Nephron (organoid): ENCODE measurements around the gene INSYN2B.
A peak's percentile ranks its signal among the peaks of the same experiment; 100 is the strongest.

ENCODE experiments used
- H3K27ac Mint-ChIP-seq, 3 experiments: 2 replicates each; pipeline ENCODE4 v1.8.0; 2020; ENCODE audit warnings: mixed read lengths in 3 of 3, mild to moderate bottlenecking in 2 of 3, moderate library complexity in 1 of 3
- H3K27me3 Mint-ChIP-seq: 2 replicates; pipeline ENCODE4 v1.8.0; 2021; ENCODE audit warnings: low read depth, mild to moderate bottlenecking, moderate library complexity, mixed read lengths
- H3K36me3 Mint-ChIP-seq: 2 replicates; pipeline ENCODE4 v1.8.0; 2020; ENCODE audit warnings: low read depth, mixed read lengths
- H3K4me1 Mint-ChIP-seq: 2 replicates; pipeline ENCODE4 v1.8.0; 2020; ENCODE audit warnings: mixed read lengths
- H3K4me3 Mint-ChIP-seq, 3 experiments: 2 replicates each; pipeline ENCODE4 v1.8.0; 2020; ENCODE audit warnings: mild to moderate bottlenecking in 3 of 3, mixed read lengths in 3 of 3, moderate library complexity in 2 of 3
- H3K9me3 Mint-ChIP-seq: 2 replicates; pipeline ENCODE4 v1.8.0; 2020; ENCODE audit warnings: mixed read lengths
- TF ChIP-seq, protein P1 (sequence below), 3 experiments: fragments of 200-600 bp; sonication (generic); IDR thresholded peaks; one replicate each; pipeline ENCODE4 v1.5.0; 2021; ENCODE audit warnings: antibody characterized with exemption in 3 of 3; ENCODE audit not compliant: unreplicated experiment in 3 of 3

INSYN2B gene

DNA sequence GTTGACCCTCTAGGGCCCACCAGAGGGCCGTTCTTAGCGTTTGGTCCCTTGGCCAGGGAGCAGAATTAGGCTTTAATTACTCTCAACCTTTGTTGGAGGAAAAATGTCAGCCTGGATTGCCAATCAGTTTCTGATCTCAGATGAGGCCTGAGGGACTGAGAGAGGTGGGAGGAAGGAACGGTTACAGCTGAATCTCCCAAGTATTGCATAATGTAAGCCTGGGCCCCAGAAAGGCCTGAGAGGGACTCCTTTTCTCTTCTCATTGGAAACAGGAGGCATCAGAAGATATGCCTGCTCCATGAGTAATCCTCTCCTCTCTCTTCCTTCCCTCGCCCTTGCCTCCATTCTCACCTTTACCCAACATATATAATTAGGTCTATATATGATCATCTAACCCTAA is 105.7 kb downstream of the INSYN2B start:
- Mint-ChIP-seq H3K4me1 (peaks cover 40% of the 10 kb centered on the region), H3K36me3 (no peaks in the 10 kb centered on the region), H3K27ac (peak overlapping the region; percentile 51 to 90 (median 59)), H3K9me3 (peaks cover 3% of the 10 kb centered on the region), H3K27me3 (peaks cover 24% of the 10 kb centered on the region), H3K4me3 (no peak overlapping the region)
- TF ChIP-seq, protein P1, sequence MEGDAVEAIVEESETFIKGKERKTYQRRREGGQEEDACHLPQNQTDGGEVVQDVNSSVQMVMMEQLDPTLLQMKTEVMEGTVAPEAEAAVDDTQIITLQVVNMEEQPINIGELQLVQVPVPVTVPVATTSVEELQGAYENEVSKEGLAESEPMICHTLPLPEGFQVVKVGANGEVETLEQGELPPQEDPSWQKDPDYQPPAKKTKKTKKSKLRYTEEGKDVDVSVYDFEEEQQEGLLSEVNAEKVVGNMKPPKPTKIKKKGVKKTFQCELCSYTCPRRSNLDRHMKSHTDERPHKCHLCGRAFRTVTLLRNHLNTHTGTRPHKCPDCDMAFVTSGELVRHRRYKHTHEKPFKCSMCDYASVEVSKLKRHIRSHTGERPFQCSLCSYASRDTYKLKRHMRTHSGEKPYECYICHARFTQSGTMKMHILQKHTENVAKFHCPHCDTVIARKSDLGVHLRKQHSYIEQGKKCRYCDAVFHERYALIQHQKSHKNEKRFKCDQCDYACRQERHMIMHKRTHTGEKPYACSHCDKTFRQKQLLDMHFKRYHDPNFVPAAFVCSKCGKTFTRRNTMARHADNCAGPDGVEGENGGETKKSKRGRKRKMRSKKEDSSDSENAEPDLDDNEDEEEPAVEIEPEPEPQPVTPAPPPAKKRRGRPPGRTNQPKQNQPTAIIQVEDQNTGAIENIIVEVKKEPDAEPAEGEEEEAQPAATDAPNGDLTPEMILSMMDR (IDR thresholded peaks at IDR 0.05; ENCODE audit: unreplicated experiment in 3 of 3), result no peak

- TF ChIP-seq, protein P1 (IDR thresholded peaks at IDR 0.05; ENCODE audit: unreplicated experiment in 3 of 3), result no peak
- Mint-ChIP-seq H3K27ac (peak overlapping the region; percentile 71 to 77 (median 74)), H3K4me3 (no peak overlapping the region), H3K4me1 (peaks cover 48% of the 10 kb centered on the region), H3K36me3 (no peaks in the 10 kb centered on the region), H3K9me3 (peaks cover 3% of the 10 kb centered on the region), H3K27me3 (peaks cover 20% of the 10 kb centered on the region)
Observed at GRCh38 chr5:169873642-169874041, 106.7 kb downstream of the INSYN2B start.

DNA sequence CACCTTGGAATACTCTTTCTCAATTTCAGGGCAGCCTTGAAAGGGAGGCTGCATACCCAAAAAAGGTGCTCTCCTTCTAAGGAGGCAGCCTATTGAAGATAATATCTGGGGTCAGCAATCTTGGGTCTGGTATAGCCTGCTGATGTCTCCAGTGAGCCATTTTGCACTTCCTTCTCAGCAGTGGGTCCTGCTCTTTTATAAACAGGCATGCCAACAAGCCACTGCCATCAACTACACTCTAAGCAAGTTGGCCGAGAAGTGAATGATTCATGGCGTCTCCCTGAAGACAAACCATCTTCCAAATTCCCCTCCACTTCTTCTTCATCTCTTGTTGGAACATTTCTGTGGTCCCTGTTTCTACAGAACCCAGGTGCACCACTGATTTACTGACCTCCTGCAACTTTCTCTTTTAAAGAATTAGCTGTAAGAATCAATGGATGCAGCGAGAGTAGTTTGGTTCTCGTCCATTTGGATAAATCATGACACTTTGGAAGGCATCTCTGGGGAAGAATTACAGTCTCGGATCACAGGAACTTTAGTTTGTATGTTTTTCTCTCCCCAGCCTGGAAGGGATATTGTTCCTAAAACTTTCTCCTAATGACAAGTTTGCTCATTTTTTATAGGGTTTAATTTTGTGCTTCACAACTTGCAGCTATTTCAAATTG is 108.3 kb downstream of the INSYN2B start:
- H3K36me3 Mint-ChIP-seq, result no peaks in the 10 kb centered on the region
- H3K4me3 Mint-ChIP-seq, result no peak overlapping the region
- TF ChIP-seq, protein P1 (IDR thresholded peaks at IDR 0.05; ENCODE audit: unreplicated experiment in 3 of 3), result no peak
- H3K9me3 Mint-ChIP-seq, result no peaks in the 10 kb centered on the region
- H3K27me3 Mint-ChIP-seq, result peaks cover 11% of the 10 kb centered on the region
- H3K4me1 Mint-ChIP-seq, result peaks cover 48% of the 10 kb centered on the region
- peak overlapping the region in 2 of 3 experiments; percentile 2 to 38 for H3K27ac Mint-ChIP-seq

DNA sequence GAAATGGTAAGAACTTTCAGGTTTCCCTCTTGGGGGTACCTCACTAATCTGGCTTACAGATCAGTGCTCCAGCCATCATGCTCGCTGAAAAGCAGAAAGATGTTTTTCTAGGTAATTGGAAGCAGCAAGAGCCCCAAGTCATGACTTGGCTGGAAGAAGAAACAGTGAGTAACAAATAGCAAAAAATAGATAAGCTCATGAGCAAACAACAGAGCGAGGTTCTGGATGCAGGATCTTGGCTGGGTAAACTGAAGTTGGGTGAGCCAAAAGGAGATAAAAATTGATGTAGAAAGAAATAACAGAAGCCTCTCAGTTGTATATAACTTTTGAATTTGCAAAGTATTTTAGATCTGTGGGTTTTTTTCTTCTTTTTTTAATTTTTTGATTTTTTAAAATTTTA is 110.1 kb downstream of the INSYN2B start:
- TF ChIP-seq, protein P1 (IDR thresholded peaks at IDR 0.05; ENCODE audit: unreplicated experiment in 3 of 3), result no peak
- Mint-ChIP-seq H3K4me1 (peaks cover 38% of the 10 kb centered on the region), H3K27me3 (peaks cover 16% of the 10 kb centered on the region), H3K9me3 (no peaks in the 10 kb centered on the region), H3K36me3 (no peaks in the 10 kb centered on the region), H3K4me3 (no peak overlapping the region), H3K27ac (no peak overlapping the region)

- H3K4me1 Mint-ChIP-seq, result peaks cover 33% of the 10 kb centered on the region
- H3K27me3 Mint-ChIP-seq, result peaks cover 16% of the 10 kb centered on the region
- H3K4me3 Mint-ChIP-seq, result no peak overlapping the region
- peak overlapping the region in 1 of 3 experiments; percentile 16 for H3K27ac Mint-ChIP-seq
- TF ChIP-seq, protein P1 (IDR thresholded peaks at IDR 0.05; ENCODE audit: unreplicated experiment in 3 of 3), result no peak
- H3K9me3 Mint-ChIP-seq, result no peaks in the 10 kb centered on the region
- no peaks in the 10 kb centered on the region for H3K36me3 Mint-ChIP-seq
Observed at GRCh38 chr5:169869066-169869465, 111.2 kb downstream of the INSYN2B start.

- Mint-ChIP-seq H3K27me3 (peaks cover 8% of the 10 kb centered on the region), H3K36me3 (no peaks in the 10 kb centered on the region), H3K4me3 (no peak overlapping the region), H3K9me3 (no peaks in the 10 kb centered on the region), H3K27ac (no peak overlapping the region), H3K4me1 (peaks cover 25% of the 10 kb centered on the region)
- TF ChIP-seq, protein P1 (IDR thresholded peaks at IDR 0.05; ENCODE audit: unreplicated experiment in 3 of 3), result no peak
Observed at GRCh38 chr5:169867347-169867746, 112.9 kb downstream of the INSYN2B start.
